Esophagus squamous epithelium (tissue), 5 donors: Measurements from ENCODE around the gene LYPLA2. TPM values are rescaled to one million over a fixed set of nuclear protein-coding genes. Genes with fewer than 3 reads are reported as not detected.

Experiments
- DNase-seq: peaks from one replicate; lab custom pipeline; 2025; lab: John Stamatoyannopoulos, UW
- H3K27ac ChIP-seq, 4 donors: fragments of 200-600 bp; sonication (generic); one replicate each; pipeline ENCODE4 v1.5.1; 2016 to 2019; ENCODE audit warnings: mild to moderate bottlenecking in 1 of 4
- H3K27me3 ChIP-seq, 4 donors: fragments of 200-600 bp; sonication (generic); 1 replicate in 3 of 4; 2 replicates in 1 of 4; pipeline versions ENCODE4 v1.5.1 to v1.6.0; 2017 to 2021; ENCODE audit warnings: antibody characterized with exemption in 1 of 4
- H3K36me3 ChIP-seq, 3 donors: fragments of 200-600 bp; sonication (generic); one replicate each; pipeline ENCODE4 v1.5.1; 2016 to 2019
- H3K4me1 ChIP-seq, 3 donors: fragments of 200-600 bp; sonication (generic); one replicate each; pipeline ENCODE4 v1.5.1; 2017 to 2019
- H3K4me3 ChIP-seq, 4 donors: fragments of 200-600 bp; sonication (generic); 1 replicate in 3 of 4; 2 replicates in 1 of 4; pipeline ENCODE4 v1.5.1; 2016 to 2019; ENCODE audit warnings: mild to moderate bottlenecking in 2 of 4, moderate library complexity in 1 of 4
- H3K9me3 ChIP-seq, 3 donors: fragments of 200-600 bp; sonication (generic); one replicate each; pipeline ENCODE4 v1.5.1; 2016 to 2019
- CTCF ChIP-seq, 6 experiments: fragments of 450-650 bp in 4 of 6; fragments of 200-600 bp in 2 of 6; sonication (generic) in 2 of 6; IDR thresholded peaks; one replicate each; pipeline ENCODE4 v1.5.1; 2016 to 2019; ENCODE audit warnings: antibody characterized with exemption in 6 of 6, mild to moderate bottlenecking in 4 of 6, moderate library complexity in 4 of 6
- POLR2A ChIP-seq, 4 donors: fragments of 450-650 bp; IDR thresholded peaks; one replicate each; pipeline ENCODE4 v1.6.1; 2017; ENCODE audit warnings: antibody characterized with exemption in 4 of 4, mild to moderate bottlenecking in 4 of 4, moderate library complexity in 3 of 4
- WGBS, 2 donors: methylation state at CpG; one replicate each; pipeline ENCODE4 v1.1.5; 2018; 5-methylcytosine and 5-hydroxymethylcytosine counted together
- intact Hi-C: fragments of 100-400 bp; cut with DNase I; formaldehyde crosslinking; loops from one replicate; pipeline ENCODE4 v1.15.0; 2022
- total RNA-seq, 4 donors: library from RNA; depleted of rRNA; stranded (reverse); fragments of >200 nt; gene quantifications; one replicate each; pipeline ENCODE4 v1.1.0, GENCODE V29; 2016
- donor health status: DM: yes; HTN: yes; CAD: no.

Gene LYPLA2
- total RNA-seq, 4 donors from 2014 or later: 51.9 to 75.5 (median 64.4) TPM

GRCh38 chr1:23756676-23757075 is 34.3 kb upstream of the LYPLA2 start:
- Histone ChIP-seq H3K36me3 (peaks cover 67 to 100% (median 83%) of the 10 kb centered on the region in 3 donors), H3K9me3 (no peaks in the 10 kb centered on the region), H3K4me3 (no peak overlapping the region), H3K4me1 (peaks cover 0 to 19% (median 0%) of the 10 kb centered on the region in 3 donors), H3K27ac (no peak overlapping the region), H3K27me3 (no peaks in the 10 kb centered on the region)
- intact Hi-C loops: no loop called here
- TF ChIP-seq CTCF (IDR thresholded peaks at IDR 0.05) (no peak), POLR2A (IDR thresholded peaks at IDR 0.05) (no peak)
- DNase-seq: no peak
- 90% methylated on average over 2 of the region's 3 CpGs; no CpG with 5 or more reads in 1 of the 2 donors for WGBS, 2 donors

- WGBS, 2 donors: 77 to 100% methylated on average over 1 of the region's 1 CpG
- H3K27ac ChIP-seq: no peak overlapping the region
- DNase-seq: no peak
- intact Hi-C loops: no loop called here
- peaks cover 56 to 100% (median 71%) of the 10 kb centered on the region in 3 donors for H3K36me3 ChIP-seq
- H3K4me3 ChIP-seq: no peak overlapping the region
- H3K27me3 ChIP-seq: no peaks in the 10 kb centered on the region
- H3K9me3 ChIP-seq: no peaks in the 10 kb centered on the region
- H3K4me1 ChIP-seq: peaks cover 0 to 23% (median 0%) of the 10 kb centered on the region in 3 donors
- no peak for TF ChIP-seq POLR2A (IDR thresholded peaks at IDR 0.05)
- no peak for TF ChIP-seq CTCF (IDR thresholded peaks at IDR 0.05)
These were observed 33.1 kb upstream of the LYPLA2 start for GRCh38 chr1:23757812-23758211.

- Histone ChIP-seq H3K27ac (no peak overlapping the region), H3K4me1 (peaks cover 0 to 30% (median 0%) of the 10 kb centered on the region in 3 donors), H3K27me3 (no peaks in the 10 kb centered on the region), H3K36me3 (peaks cover 42 to 99% (median 57%) of the 10 kb centered on the region in 3 donors), H3K4me3 (no peak overlapping the region), H3K9me3 (no peaks in the 10 kb centered on the region)
- no peak for TF ChIP-seq POLR2A (IDR thresholded peaks at IDR 0.05)
- no peak for TF ChIP-seq CTCF (IDR thresholded peaks at IDR 0.05)
- intact Hi-C loops: no loop called here
- no peak for DNase-seq
- WGBS, 2 donors: 57 to 74% methylated on average over 3 of the region's 4 CpGs
These were observed 31.7 kb upstream of the LYPLA2 start for GRCh38 chr1:23759277-23759676.

- no peak for DNase-seq
- H3K9me3 ChIP-seq: no peaks in the 10 kb centered on the region
- no peaks in the 10 kb centered on the region for H3K27me3 ChIP-seq
- intact Hi-C loops: no loop called here
- peaks cover 15 to 95% (median 22%) of the 10 kb centered on the region in 3 donors for H3K36me3 ChIP-seq
- no peak overlapping the region for H3K4me3 ChIP-seq
- H3K27ac ChIP-seq: no peak overlapping the region
- TF ChIP-seq POLR2A (IDR thresholded peaks at IDR 0.05): no peak
- no peak for TF ChIP-seq CTCF (IDR thresholded peaks at IDR 0.05)
- peaks cover 0 to 30% (median 0%) of the 10 kb centered on the region in 3 donors for H3K4me1 ChIP-seq
- 72 to 85% methylated on average over 7 of the region's 7 CpGs for WGBS, 2 donors
These were observed 27.8 kb upstream of the LYPLA2 start for GRCh38 chr1:23763041-23763577.

- TF ChIP-seq POLR2A (IDR thresholded peaks at IDR 0.05): no peak
- TF ChIP-seq CTCF (IDR thresholded peaks at IDR 0.05): no peak
- peaks cover 0 to 72% (median 0%) of the 10 kb centered on the region in 3 donors for H3K36me3 ChIP-seq
- H3K27ac ChIP-seq: no peak overlapping the region
- peaks cover 0 to 8% (median 0%) of the 10 kb centered on the region in 3 donors for H3K4me1 ChIP-seq
- intact Hi-C loops: no loop called here
- H3K4me3 ChIP-seq: no peak overlapping the region
- no peaks in the 10 kb centered on the region for H3K9me3 ChIP-seq
- 89 to 91% methylated on average over 5 of the region's 5 CpGs for WGBS, 2 donors
- H3K27me3 ChIP-seq: no peaks in the 10 kb centered on the region
- no peak for DNase-seq
These were observed 22.2 kb upstream of the LYPLA2 start for GRCh38 chr1:23768733-23769132.
